ENCODE measurements around the gene RAP1GDS1.
"Not testable (repeated sequence)": the region's sequence is repeated elsewhere in the genome, so short reads cannot be mapped to it uniquely, and the experiment has no call there.

RAP1GDS1 gene

GRCh38 chr4:98446499-98447375 is 185.6 kb downstream of the RAP1GDS1 start:
- TF ChIP-seq CTCF (IDR thresholded peaks at IDR 0.05; ENCODE audit: insufficient read depth, low read depth, low read length, missing control alignments): no peak
- H3K4me3 ChIP-seq (ENCODE audit: low read depth, low read length): peak overlapping the region; percentile 3; the same call in 1 of the 2 replicates
- peak; percentile 83 for DNase-seq (ENCODE audit: low read depth)

- TF ChIP-seq CTCF (IDR thresholded peaks at IDR 0.05; ENCODE audit: insufficient read depth, low read depth, low read length, missing control alignments): peak; percentile 6
- H3K4me3 ChIP-seq (ENCODE audit: low read depth, low read length): no peak overlapping the region
- DNase-seq (ENCODE audit: low read depth): peak; percentile 30
Observed at GRCh38 chr4:98447648-98448047, 186.5 kb downstream of the RAP1GDS1 start.

GRCh38 chr4:98448908-98449307 is 187.7 kb downstream of the RAP1GDS1 start:
- DNase-seq (ENCODE audit: low read depth): peak; percentile 63
- no peak for TF ChIP-seq CTCF (IDR thresholded peaks at IDR 0.05; ENCODE audit: insufficient read depth, low read depth, low read length, missing control alignments)
- no peak overlapping the region for H3K4me3 ChIP-seq (ENCODE audit: low read depth, low read length)

- TF ChIP-seq CTCF (IDR thresholded peaks at IDR 0.05; ENCODE audit: insufficient read depth, low read depth, low read length, missing control alignments): no peak
- H3K4me3 ChIP-seq (ENCODE audit: low read depth, low read length): no peak overlapping the region
Observed at GRCh38 chr4:98452091-98452490, 190.9 kb downstream of the RAP1GDS1 start.

GRCh38 chr4:98457422-98457821 is 196.2 kb downstream of the RAP1GDS1 start:
- DNase-seq (ENCODE audit: low read depth); H3K4me3 ChIP-seq (ENCODE audit: low read depth, low read length): not testable (repeated sequence)

More at GRCh38 chr4:98452091-98452490, 190.9 kb downstream of the RAP1GDS1 start:
- no peak for DNase-seq (ENCODE audit: low read depth)

GRCh38 chr4:98461121-98461865 is 200.1 kb downstream of the RAP1GDS1 start:
- H3K4me3 ChIP-seq (ENCODE audit: low read depth, low read length): not testable (repeated sequence)

GRCh38 chr4:98462487-98462886 is 201.3 kb downstream of the RAP1GDS1 start:
- no peak overlapping the region for H3K4me3 ChIP-seq (ENCODE audit: low read depth, low read length)
- no peak for DNase-seq (ENCODE audit: low read depth)
- TF ChIP-seq CTCF (IDR thresholded peaks at IDR 0.05; ENCODE audit: insufficient read depth, low read depth, low read length, missing control alignments): no peak

More at GRCh38 chr4:98461121-98461865, 200.1 kb downstream of the RAP1GDS1 start:
- not testable (repeated sequence) for DNase-seq (ENCODE audit: low read depth)

Data from GM12865 (cell line).